Measurements from ENCODE around the gene EHBP1.
"Not testable (repeated sequence)": the region's sequence is repeated elsewhere in the genome, so short reads cannot be mapped to it uniquely, and the experiment has no call there.

EHBP1 gene

DNA sequence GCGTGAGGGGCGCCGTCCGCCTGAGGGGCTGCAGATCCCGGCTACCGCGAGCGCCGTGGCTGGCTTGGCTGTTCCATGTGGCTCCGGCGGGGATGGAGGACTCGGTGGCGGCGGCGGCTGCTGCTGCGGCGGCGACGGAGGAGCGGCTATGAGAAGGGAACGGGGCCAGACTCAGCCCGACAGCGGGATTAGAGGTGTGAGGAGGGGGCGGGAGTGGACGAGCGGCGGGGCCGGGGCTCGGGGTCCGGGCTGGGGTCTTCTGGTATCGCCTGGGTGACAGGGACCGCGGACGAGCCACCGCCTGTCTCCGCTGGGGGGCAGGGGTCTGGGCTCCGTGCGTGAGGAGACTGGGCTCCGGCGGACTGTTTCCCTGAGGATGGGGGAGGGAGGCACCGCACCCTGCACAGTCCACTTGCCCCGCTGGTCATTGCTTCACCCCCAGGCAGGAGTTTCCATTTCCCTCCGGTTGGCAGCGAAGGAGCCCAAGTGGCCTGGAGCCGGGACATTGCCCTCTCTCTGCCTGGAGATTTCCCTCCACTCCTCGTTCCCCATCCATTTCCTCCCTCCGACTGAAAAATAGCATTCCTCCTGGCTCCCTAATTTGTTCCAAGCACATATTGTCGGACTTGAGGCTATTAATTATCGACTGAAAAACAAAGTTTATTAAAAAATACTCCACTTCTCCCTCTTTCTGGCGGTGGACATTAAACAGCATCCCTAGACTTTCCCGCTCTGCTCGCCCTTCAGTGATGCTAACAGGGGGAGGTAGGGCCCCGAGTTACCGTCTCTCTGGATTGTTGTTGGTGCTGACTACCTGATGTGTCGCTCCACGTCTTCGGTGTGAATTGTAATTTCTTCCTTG lies 577 bp downstream of the EHBP1 start:
- no peak for DNase-seq

DNA sequence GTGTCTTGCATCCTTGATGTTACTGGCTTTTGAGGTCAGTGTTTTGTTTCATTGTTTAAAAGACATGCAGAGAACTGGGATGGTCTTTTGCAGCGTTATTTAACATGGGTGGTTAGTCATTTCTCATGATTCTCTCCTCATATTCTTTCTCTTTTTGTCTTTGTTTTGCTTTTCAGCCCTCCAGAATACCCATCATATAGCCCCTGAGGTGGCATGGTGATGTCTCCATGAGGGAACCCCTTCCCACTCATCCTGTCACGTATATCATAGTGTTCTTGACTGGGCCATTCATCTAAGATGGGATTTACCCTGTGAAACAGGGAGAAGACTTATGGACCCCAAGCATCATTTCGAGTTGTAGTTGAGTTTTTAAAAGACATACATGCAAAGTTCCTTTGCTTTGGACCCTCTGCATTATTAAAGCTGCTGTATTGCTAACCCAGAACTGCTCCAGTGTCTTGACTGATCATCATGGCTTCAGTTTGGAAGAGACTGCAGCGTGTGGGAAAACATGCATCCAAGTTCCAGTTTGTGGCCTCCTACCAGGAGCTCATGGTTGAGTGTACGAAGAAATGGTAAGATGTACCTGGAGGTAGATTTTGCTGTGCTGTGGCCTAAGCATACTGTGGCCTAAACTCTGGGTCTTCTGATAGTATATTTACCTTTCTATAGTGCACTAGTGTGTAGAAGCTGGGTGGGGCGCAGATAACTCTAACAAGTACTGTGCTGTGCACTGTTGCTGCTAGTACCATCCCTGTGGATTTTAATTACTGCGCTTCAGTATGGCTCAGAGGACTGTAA lies 1.4 kb downstream of the EHBP1 start:
- no peak for DNase-seq

DNA sequence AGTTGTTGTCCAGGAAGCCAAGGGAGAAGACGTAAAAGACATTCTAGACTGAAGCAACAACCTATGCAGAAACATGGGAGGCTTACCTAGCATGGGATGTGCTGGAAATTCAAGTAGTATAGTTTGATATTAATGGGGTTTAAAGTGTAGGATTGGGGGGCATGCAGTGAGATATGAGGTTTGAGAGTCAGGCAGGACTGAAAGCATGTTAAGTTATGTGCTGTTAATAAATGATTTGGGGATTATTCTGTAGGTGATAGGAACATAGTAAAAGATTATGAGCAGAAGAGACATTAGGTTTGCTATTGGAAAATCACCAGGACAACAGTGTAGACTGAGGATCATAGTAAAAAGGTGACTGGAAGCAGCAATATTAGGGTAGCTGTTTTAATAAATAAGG lies 3.2 kb downstream of the EHBP1 start:
- no peak for DNase-seq

DNA sequence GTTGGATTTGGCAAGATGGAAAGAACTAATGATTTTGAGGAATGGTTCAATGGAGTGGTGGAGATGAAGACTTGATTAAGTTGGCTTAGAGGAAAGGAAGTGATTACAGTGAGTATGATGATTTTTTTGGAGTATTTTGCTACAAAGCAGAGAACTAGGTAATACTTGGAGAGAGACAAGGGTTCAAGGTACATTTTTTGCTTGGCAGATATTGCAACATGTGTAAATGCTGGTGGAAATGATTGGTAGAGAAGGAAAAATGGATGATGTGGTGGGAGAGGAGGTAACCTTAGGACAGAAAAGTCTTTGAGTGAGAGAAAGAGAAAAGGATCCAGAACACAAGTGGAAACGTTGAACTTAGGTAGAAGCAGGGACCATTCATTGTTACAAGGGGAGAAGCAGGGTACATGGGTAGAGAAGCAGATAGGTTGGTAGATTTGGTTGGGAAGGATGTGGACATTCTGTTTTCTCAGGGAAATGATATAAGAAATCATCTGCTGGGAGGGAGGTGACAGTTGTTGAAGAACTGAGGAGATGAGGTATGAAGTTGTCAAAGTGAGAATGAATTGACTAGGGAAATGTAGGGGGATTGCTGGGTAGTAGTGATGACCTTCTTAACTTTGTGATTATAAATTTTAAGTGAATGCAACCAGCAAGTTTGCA lies 6.5 kb downstream of the EHBP1 start:
- DNase-seq: no peak

DNA sequence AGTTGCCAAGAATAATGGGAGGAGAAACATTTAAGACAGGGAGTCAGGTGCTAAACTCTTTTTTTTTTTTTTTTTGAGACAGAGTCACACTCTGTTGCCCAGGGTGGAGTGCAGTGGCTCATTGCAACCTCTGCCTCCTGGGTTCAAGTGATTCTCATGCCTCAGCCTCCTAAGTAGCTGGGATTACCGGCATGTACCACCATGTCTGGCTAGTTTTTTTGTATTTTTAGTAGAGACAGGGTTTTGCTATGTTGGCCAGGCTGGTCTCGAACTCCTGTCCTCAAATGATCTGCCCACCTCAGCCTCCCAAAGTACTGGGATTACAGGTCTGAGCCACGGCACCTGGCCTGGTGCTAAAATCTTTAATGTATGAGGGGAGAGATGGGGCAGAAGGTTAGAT lies 7.7 kb downstream of the EHBP1 start:
- DNase-seq: not testable (repeated sequence)

DNA sequence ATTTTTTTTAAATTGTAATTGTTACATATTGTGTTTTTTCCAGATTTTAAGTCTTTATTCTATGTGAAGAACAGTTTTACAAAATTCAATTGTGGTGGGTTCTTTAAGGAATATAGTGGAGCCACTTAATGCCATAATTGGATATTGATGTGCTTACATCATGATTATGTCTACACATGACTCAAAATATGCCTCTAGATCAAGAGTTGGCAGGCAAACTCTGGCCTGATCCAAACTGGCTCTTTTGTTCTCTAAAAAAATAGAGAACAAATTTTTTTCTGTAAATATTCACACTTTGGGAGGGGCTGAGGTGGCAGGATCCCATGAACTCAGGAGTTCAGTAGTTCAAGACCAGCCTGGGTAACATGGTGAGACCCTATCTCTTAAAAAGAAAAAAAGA lies 8.3 kb downstream of the EHBP1 start:
- no peak for DNase-seq

DNA sequence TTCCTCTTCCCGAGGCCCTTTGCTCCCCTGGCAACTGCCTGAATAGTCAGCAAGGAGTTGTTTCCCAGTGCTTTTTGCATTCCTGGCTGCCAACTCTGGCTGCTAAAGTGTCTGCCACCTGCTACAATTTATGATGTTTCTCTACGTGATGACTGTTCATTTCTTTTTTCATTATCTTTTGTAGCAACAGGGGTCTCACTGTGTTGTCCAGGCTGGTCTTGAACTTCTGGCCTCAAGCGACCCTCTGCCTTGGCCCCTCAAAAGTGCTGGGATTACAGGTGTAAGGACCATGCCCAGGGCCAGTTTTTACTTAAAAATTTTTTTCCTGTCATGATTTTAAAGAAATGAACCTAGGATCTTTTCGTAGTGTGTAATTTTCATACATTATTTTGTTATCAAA lies 11.3 kb downstream of the EHBP1 start:
- no peak for DNase-seq

DNA sequence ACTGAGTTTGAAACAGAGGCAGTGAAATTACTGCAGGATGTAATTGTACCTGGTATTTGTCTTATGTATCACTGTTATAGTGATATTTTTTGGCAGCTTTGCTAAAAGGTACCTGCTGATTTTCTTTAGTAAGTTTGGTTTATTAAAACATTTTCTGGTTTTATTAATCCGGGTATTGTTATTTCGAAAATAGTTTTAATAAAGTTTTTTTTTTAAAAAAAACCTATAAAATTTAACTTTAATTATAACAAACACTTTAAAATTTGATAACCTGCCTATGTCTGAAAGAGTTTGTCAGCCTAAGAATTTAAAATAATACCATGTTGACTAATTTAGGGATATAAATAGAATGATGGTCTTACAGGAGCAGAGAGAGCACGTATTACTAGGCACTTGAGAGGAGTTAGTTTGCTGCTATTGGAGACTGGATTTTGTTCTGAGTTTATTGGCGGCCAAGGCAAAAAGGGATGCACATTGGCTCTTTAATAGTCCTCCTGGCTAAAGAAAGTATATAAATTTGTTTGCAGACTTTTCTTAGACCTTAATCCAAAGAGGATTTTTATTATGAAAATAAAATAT lies 12.1 kb downstream of the EHBP1 start:
- DNase-seq: no peak

DNA sequence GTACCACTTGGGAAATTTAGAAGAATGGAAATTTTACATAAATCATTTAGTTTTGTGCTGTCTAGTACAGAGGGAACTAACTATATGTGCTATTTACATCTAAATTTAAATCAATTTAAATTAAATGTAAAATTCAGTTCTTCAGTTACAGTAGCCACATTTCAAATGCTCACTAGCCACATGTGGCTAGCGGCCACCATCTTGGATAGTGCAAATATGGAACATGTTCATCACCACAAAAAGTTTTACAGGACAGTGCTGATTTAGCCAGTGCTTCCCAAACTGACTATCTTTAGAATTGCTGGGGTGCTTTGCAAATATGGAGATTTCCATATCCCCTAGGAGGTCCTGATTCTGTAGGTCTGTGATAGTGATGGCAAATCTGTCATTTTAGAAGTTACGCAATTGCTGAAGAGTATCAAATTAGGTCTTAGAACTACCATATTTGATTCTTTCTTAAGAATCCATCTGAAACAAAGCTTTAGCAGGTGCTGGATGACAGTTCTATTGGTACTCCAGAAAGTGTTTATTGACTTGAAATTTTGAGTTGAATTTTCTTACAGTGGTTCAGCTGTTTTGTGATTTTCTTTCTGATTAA lies 12.8 kb downstream of the EHBP1 start:
- DNase-seq: no peak

DNA sequence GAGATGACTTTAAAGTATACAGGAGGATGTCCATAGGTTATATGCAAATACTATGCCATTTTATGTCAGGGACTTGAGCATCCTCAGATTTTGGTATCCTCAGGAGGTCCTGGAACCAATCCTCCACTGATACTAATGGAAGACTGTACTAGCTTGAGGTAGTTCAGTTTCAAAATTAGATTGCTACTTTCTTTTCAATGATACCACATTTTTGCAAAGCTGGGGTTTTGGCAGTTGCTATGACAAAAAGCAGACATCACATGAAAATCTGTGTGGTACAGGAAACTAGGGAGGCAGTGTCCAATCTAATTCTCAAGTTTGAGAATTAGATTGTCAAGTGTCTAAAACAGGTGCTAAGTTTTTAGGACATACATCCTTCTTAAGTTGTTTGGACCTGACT lies 14.2 kb downstream of the EHBP1 start:
- DNase-seq: no peak

DNA sequence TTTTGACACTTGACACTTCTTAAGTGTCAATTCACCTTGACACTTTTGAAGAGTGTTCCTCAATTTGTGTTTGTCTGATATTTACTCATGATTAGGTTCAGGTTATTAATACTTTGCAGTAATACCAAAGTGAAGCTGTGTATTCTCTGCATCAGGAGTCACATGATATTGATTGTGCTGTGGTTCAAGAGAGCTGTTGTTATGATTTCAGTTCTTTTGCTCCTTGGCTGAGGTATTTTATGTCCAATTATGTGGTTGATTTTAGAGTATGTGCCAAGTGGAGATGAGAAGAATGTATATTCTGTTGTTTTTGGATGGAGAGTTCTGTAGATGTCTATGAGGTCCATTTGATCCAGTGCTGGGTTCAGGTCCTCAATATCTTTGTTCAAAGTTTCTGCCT lies 17.2 kb downstream of the EHBP1 start:
- no peak for DNase-seq

DNA sequence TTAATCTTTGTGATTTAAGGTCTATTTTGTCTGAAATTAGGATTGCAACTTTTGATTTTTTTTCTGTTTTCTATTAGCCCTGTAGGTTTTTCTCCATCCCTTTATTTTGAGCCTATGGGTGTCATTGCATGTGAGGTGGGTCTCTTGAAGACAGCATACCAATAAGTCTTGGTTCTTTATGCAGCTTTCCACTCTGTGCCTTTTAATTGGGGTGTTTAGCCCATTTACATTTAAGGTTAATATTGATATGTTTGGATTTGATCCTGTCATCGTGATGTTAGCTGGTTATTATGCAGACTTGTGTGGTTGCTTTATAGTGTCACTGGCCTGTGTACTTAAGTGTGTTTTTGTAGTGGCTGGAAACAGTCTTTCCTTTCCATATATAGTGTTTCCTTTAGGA lies 17.7 kb downstream of the EHBP1 start:
- DNase-seq: no peak

DNA sequence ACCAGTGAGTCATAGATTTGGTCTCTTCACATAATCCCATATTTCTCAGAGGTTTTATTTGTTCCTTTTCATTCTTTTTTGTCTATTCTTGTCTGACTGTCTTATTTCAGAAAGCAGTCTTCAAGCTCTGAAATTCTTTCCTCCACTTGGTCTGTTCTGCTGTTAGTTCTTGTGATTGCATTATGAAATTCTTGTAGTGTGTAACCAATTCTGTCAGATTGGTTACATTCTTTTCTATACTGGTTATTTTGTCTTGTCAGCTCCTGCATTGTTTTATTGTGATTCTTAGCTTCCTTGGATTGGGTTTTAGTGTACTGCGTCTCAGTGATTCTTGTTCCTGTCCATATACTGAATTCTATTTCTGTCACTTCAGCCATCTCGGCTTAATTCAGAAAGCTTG lies 18.6 kb downstream of the EHBP1 start:
- no peak for DNase-seq

DNA sequence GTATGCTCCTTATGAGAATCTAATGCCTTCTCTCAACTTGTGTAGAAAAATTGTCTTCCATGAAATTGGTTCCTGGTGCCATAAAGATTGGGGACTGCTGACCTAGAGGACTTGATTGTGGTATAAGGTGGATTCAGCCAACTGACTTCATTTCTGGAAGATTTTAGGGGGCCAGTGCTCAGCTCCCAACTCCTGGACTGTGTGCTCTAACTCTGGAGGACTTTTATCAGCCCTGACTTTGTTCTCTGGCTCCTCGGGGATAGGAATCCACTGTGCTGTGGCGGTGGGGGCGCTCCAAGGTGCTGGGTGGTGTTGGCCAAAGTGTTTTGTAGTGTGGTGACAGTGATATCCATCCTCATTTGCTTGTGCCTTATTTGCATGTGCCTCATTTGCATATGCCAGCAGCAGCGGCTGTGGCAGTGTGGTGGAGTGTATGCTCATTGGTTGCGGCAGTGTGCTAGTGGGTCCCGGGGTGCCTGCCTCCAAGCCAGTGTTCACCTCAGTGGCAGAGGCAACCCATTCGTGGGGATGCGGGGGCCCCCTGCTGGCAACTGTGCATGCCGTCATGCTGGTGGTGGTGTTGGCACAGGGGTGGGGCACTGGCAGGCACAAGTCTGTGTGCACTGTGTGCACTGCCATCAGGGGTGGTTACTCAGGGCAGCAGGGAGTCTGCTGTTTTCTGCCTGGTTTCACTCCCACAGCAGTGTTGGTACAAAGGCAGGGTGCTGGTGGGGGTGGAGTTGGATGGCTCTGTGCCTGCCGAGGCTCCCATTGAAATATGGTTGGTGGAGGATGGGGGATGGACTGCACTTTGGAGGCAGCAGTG lies 19.6 kb downstream of the EHBP1 start:
- DNase-seq: no peak

DNA sequence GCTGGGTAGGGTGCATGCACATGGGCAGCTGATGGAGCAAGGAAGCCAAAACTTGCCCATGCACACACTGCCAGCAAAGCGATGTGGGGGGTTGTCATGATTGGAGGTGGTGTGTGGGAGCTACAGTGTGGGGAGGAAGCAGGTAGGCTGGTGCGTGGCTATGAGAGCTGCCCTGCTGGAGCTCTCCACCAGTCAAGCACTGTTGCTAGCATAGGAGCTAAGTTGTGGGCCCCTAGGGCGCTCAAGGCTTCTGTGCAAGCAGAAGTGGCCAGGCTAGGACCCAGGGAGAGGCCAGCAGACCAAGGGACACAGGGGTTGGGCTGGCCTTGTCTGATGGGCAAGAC lies 20.2 kb downstream of the EHBP1 start:
- DNase-seq: no peak

DNA sequence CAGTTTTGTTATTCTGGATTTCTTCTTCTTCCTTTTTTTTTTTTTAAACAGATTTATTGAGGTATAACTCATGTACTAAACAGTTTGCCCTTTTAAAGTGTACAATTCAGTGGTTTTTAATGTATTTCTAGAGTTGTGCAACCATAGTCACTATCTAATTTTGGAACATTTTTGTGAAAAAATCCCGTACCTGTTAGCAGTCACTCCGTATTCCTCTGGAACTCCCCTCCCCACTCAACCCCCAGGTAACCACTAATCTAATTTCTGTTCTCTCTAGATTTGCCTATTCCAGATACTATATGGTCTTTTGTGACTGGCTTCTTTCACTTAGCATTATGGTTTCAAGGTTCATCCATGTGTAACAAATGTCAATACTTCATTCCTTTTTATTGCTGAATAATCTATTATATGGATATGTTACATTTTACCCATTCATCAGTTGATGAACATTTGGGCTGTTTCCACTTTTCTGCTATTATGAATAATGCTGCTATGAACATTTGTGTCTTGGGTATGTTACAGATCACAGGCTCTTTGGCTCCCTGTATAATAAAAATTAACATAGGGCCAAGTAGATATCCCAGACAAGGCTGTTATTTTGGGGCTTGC lies 21.9 kb downstream of the EHBP1 start:
- DNase-seq: no peak

DNA sequence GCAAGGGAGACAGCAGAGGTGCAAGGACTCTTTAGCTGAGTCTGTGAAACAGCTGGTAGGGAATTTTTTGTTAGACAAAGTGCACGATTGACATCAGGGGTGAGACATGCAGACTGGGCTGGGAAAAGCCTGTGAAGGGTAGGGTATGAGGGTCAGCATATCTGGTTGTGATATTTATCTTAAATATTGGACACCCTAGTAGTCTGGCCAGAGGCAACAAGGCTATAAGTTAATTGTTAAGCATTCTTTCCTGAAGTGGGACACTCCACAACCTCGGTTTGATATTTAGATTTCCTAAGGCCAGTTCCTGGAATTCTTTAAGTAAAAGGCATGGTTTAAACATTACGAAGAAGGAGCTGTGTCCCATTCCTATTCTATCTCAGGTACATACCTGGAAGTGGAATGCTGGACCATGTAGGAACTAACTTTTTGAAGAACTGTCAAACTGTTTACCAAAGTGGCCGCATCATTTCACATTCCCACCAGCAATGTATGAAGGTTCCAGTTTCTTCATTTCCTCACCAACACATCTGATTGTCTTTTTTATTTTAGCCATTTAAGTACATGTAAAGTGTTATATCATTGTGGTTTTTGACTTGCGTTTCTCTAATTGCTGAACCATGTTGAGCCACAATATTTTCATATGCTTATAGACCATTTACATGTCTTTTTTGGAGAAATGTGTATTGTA lies 22.5 kb downstream of the EHBP1 start:
- no peak for DNase-seq

DNA sequence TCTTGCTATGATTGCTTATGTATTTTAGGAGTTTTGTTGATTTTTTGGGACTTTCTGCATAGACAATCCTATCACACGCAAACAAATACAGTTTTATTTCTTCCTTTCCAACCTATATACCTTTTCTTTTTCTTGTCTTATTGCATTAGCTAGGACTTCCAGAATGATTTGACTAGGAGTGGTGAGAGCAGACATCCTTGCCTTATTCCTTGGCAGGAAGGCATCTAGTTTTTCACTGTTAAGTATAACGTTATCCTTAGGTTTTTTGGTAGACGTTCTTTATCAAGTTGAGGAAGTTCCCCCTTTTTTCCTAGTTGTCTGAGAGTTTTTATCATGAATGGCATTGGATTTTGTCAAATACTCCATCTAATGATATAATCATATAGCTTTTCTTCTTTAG lies 25.8 kb downstream of the EHBP1 start:
- no peak for DNase-seq

DNA sequence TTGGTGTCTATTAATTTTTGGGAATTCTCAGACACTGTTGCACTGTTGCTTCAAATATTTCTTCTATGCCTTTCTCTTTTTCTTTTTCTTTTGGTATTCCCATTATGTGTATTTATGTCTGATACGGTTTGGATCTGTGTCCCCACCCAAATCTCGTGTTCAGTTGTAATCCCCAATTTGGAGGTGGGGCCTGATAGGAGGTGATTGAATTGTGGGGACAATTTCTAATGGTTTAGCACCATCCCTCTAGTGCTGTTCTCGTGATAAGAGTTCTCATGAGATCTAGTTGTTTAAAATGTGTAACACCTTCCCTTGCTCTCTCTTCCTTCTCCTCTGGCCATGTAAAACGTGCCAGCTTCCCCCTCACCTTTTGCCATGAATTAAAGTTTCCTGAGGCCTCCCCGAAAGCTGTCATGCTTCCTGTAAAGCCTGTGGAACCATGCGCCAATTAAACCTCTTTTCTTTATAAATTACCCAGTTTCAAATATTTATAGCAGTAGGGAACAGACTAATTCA lies 26.8 kb downstream of the EHBP1 start:
- no peak for DNase-seq

DNA sequence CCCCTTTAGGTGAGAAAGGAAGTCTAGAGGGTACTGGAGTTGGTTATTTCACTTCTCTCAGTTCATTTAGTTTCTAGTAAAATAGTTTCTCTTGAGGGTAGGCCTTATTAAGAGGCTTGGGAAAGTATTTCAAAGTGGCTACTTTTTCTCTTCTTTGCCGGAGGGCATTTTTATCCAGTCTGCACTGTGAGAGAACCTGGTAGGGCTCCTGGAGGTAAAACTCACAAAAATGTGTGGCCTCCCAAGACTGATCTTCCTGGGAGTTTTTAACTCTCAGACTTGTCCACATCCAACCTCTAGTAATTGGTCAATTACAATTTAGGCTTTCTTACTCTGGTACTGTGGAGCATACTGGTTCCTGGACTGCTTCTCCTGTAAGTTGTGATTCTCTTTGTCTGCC lies 28.0 kb downstream of the EHBP1 start:
- no peak for DNase-seq

All from stimulated activated CD4-positive, alpha-beta T cell treated with anti-CD3 and anti-CD28 coated beads, Interleukin-12 subunit alpha, Interleukin-12 subunit beta, amount 100 ng/mL, for 4 hours (primary cell).